GM19463 (cell line): ENCODE results near the gene L3MBTL2.

Experiments used
- ATAC-seq: cut with Tn5 transposase; IDR thresholded peaks from one replicate; pipeline ENCODE4 v1.9.1; 2021; ENCODE audit warnings: mild to moderate bottlenecking, moderate library complexity; ENCODE audit not compliant: unreplicated experiment

The L3MBTL2 gene

GRCh38 chr22:41264408-41264941, 59.4 kb downstream of the L3MBTL2 start:
- ATAC-seq: no peak

GRCh38 chr22:41267958-41268357, 62.8 kb downstream of the L3MBTL2 start:
- no peak for ATAC-seq

DNA sequence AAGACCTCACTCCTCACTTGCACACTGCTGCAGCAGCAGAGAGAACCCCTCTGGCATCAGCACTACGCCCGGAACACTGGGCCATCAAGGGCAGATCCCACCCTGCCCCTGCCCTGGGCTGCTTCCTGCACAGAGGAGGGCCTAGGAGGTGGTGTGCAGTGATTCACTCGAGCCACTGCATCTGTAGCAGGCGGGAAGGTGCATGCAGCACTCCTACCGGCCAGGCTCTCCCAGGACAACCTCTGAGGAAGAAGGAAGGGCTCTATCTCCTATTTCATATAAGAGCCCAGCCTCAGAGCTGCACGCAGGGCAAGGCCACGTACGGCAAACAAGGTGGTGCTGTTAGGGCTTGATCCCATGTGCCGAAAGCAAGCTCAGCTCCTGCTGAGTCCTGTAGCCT, 66.7 kb downstream of the L3MBTL2 start:
- no peak for ATAC-seq

GRCh38 chr22:41273128-41273527, 68.0 kb downstream of the L3MBTL2 start:
- no peak for ATAC-seq

DNA sequence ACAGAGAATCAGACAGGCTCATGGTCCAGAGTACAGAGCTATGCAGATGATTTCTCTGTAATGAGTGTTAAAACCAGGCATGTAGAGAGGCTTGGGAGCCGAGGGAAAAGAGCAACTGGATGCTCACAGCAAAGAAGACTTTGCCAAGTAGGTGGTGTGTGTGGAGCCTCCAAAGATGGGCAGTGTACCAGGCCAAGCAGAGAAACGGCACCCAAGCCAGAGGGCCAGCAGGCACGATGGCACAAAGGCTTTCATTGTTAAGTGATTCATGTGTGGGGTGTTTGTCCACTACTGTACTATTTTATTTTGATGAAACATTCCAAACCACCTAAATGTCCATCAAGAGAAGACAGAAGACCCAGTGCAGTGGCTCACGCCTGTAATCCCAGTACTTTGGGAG, 69.7 kb downstream of the L3MBTL2 start:
- ATAC-seq: no peak

DNA sequence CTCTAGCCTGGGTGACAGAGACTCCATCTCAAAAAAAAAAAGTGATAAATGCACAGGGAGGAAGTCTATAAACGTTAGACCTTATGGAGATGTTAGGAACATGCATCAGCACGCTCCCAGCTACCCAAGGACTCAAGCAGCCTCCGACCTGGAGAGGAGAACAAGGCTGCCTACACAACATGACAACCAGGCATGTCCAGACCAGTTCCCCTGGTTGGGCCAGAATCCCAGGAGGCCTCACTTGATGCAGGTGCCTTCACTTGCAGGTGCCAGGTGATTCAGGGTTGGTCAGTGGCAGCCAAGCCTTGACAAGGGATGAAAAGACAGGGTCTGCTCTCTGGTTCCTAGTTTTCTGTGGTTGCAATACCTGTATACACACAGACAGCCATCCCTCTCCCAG, 75.0 kb downstream of the L3MBTL2 start:
- ATAC-seq: no peak

DNA sequence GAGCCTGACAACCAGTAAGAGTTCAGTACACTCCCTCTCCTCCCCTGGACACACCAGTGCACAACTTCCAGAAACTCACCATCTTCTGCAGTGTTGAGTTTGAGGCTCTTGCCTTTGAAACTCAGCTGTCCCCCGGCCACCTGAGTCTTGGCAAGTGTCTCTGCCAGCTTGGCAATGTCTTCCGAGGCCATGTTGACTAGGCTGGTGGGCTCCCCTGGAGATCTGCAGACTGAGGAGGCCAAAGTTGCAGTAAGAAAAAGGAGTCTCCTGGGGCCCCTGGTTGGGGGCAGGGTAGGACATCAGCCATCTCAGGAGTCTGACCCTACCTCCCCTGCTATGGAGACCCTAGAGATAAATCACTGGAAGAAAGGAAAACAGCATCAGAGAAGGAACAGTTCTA, 75.7 kb downstream of the L3MBTL2 start:
- no peak for ATAC-seq
